Endodermal cell (in vitro differentiated cells): ENCODE measurements around the gene IL21R. TPM values are rescaled to one million over a fixed set of nuclear protein-coding genes. Genes with fewer than 3 reads are reported as not detected.

Experiments
- DNase-seq: peaks from one replicate; pipeline ENCODE4 v3.0.0-alpha.2; 2017
- H3K27ac ChIP-seq: 2 replicates; pipeline ENCODE4 v1.5.1; 2013; ENCODE audit warnings: mild to moderate bottlenecking, low read depth, low read length, moderate library complexity
- H3K27me3 ChIP-seq: 2 replicates; pipeline ENCODE4 v1.6.1; 2013; ENCODE audit warnings: mild to moderate bottlenecking, low read length, moderate library complexity; ENCODE audit not compliant: insufficient read depth, control insufficient read depth, poor library complexity, severe bottlenecking
- H3K36me3 ChIP-seq: 2 replicates; pipeline ENCODE4 v1.7.0; 2013; ENCODE audit warnings: mild to moderate bottlenecking, low read length, moderate library complexity; ENCODE audit not compliant: control insufficient read depth, insufficient read depth
- H3K4me1 ChIP-seq: one replicate; pipeline ENCODE4 v1.7.0; 2013; ENCODE audit warnings: low read length; ENCODE audit not compliant: control insufficient read depth, insufficient read depth
- H3K4me3 ChIP-seq: 2 replicates; pipeline ENCODE4 v1.5.1; 2013; ENCODE audit warnings: mild to moderate bottlenecking, low read length, moderate library complexity
- H3K9ac ChIP-seq: 2 replicates; pipeline ENCODE4 v1.6.1; 2013; ENCODE audit warnings: mild to moderate bottlenecking, low read length, moderate library complexity; ENCODE audit not compliant: poor library complexity, severe bottlenecking; ENCODE audit errors: extremely low read depth
- H3K9me3 ChIP-seq: 2 replicates; pipeline ENCODE4 v1.6.1; 2013; ENCODE audit warnings: mild to moderate bottlenecking, low read length, moderate library complexity; ENCODE audit not compliant: control insufficient read depth
- H3K27ac Mint-ChIP-seq: 2 replicates; pipeline ENCODE4 v1.8.0; 2020; ENCODE audit warnings: mixed read lengths
- H3K27me3 Mint-ChIP-seq: 2 replicates; pipeline ENCODE4 v1.8.0; 2021; ENCODE audit warnings: mild to moderate bottlenecking, mixed read lengths; ENCODE audit not compliant: insufficient read depth
- H3K36me3 Mint-ChIP-seq: 2 replicates; pipeline ENCODE4 v1.8.0; 2020; ENCODE audit warnings: low read depth, mixed read lengths
- H3K4me1 Mint-ChIP-seq: 2 replicates; pipeline ENCODE4 v1.8.0; 2020; ENCODE audit warnings: mixed read lengths
- H3K4me3 Mint-ChIP-seq: 2 replicates; pipeline ENCODE4 v1.8.0; 2020; ENCODE audit warnings: mild to moderate bottlenecking, moderate library complexity, mixed read lengths
- H3K9me3 Mint-ChIP-seq: 2 replicates; pipeline ENCODE4 v1.8.0; 2020; ENCODE audit warnings: mild to moderate bottlenecking, mixed read lengths
- WGBS, 2 experiments: methylation state at CpG; one replicate each; pipeline versions ENCODE4 v1.1.5 to v1.1.7; 2013; ENCODE audit warnings: missing lambda C conversion rate in 2 of 2, mixed read lengths in 1 of 2; ENCODE audit not compliant: insufficient coverage in 1 of 2, insufficient read length in 1 of 2; 5-methylcytosine and 5-hydroxymethylcytosine counted together
- total RNA-seq, 2 donors: library from RNA; stranded (reverse); fragmentation: NEBNext Ultra II Directional in 1 of 2; extraction: Animal tissue kit (Norgen Biotek cat#: 25700) in 1 of 2; gene quantifications; 2 replicates in 1 of 2; 3 replicates in 1 of 2; pipeline ENCODE4 v1.2.1, GENCODE V29; 2021
- TF ChIP-seq, protein P1 (sequence below): fragments of 200-600 bp; sonication (generic); conservative IDR thresholded peaks from 2 replicates; pipeline ENCODE4 v1.5.0; 2021; ENCODE audit warnings: antibody characterized with exemption, mild to moderate bottlenecking

The IL21R gene
- total RNA-seq, 2 donors from 2014 or later: 0.18 TPM; not detected in 1

DNA sequence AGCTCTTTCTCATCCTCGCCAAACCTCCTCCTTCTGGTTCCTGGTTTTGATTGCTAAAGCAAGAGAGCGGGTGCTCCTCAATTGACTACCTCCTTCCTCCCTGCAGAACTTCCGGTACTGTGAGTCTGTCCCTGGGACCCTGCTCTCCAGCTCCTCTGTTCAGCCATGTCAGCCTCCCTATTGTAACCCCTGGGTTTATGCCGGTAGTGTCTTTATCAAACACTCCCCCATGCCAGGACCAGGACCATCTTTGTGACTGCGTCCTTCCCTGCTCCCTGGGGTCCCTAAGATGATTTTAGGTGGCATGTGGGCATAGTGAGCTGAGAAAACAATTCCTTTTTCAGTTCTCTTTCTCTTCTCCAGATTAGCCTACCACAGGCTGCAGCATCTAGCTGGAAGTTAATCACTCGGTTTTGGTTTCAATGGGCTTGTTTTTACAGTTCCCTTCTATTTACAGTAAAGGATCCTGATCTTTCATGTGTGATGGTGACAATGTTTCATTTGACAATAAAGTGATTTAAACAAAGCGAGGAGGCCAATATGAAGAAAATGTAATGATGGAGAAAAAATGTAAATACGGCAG is 27.7 kb upstream of the IL21R start:
- Mint-ChIP-seq H3K27me3 (no peaks in the 10 kb centered on the region), H3K27ac (no peak overlapping the region), H3K36me3 (no peaks in the 10 kb centered on the region), H3K4me3 (no peak overlapping the region), H3K9me3 (no peaks in the 10 kb centered on the region), H3K4me1 (no peaks in the 10 kb centered on the region)
- H3K27ac ChIP-seq: no peak overlapping the region
- H3K9ac ChIP-seq: no peak overlapping the region
- no peaks in the 10 kb centered on the region for H3K4me1 ChIP-seq
- TF ChIP-seq, protein P1, sequence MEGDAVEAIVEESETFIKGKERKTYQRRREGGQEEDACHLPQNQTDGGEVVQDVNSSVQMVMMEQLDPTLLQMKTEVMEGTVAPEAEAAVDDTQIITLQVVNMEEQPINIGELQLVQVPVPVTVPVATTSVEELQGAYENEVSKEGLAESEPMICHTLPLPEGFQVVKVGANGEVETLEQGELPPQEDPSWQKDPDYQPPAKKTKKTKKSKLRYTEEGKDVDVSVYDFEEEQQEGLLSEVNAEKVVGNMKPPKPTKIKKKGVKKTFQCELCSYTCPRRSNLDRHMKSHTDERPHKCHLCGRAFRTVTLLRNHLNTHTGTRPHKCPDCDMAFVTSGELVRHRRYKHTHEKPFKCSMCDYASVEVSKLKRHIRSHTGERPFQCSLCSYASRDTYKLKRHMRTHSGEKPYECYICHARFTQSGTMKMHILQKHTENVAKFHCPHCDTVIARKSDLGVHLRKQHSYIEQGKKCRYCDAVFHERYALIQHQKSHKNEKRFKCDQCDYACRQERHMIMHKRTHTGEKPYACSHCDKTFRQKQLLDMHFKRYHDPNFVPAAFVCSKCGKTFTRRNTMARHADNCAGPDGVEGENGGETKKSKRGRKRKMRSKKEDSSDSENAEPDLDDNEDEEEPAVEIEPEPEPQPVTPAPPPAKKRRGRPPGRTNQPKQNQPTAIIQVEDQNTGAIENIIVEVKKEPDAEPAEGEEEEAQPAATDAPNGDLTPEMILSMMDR: no peak
- no peaks in the 10 kb centered on the region for H3K27me3 ChIP-seq
- H3K9me3 ChIP-seq: no peaks in the 10 kb centered on the region
- peak; percentile 27 for DNase-seq
- 95 to 96% methylated on average over 5 to 8 of the region's 8 CpGs for WGBS, 2 experiments
- no peak overlapping the region for H3K4me3 ChIP-seq
- H3K36me3 ChIP-seq: no peaks in the 10 kb centered on the region

DNA sequence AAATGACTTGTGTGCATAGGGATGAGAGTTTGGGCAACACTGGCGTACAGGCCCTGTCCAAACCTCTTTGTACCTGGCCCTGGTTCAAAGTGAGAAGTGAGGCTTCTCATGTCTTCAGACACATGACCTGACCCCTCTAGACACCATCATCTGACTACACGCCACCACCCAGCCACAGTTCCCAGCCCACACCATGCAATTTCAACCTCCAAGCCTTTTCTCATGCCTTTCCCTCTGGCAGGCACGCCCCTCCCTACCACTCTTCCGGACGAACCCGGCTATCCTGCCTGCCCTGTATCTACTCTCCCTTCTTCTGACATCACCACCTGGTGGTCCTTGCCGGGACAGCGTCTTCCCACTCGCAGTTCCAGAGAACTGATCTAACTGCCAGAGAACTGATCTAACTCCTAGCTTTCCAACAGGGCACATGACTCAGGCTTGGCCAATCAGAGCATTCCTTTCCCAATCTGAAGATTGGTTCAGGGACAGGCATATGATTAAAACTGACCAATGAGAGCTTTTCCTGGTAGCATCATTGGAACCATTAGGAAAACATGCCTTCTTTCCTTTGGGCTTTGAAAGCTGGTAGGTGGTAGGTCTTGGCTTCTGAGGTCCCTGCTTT is 27.1 kb upstream of the IL21R start:
- Histone ChIP-seq H3K36me3 (no peaks in the 10 kb centered on the region), H3K27ac (no peak overlapping the region), H3K4me1 (no peaks in the 10 kb centered on the region), H3K9ac (no peak overlapping the region), H3K4me3 (no peak overlapping the region), H3K27me3 (no peaks in the 10 kb centered on the region), H3K9me3 (no peaks in the 10 kb centered on the region)
- no peak overlapping the region for H3K4me3 Mint-ChIP-seq
- no peaks in the 10 kb centered on the region for H3K36me3 Mint-ChIP-seq
- H3K9me3 Mint-ChIP-seq: no peaks in the 10 kb centered on the region
- DNase-seq: peak; percentile 99
- no peak overlapping the region for H3K27ac Mint-ChIP-seq
- no peaks in the 10 kb centered on the region for H3K27me3 Mint-ChIP-seq
- TF ChIP-seq, protein P1: peak; percentile 89
- H3K4me1 Mint-ChIP-seq: no peaks in the 10 kb centered on the region
- 15 to 31% methylated on average over 8 to 9 of the region's 9 CpGs for WGBS, 2 experiments

DNA sequence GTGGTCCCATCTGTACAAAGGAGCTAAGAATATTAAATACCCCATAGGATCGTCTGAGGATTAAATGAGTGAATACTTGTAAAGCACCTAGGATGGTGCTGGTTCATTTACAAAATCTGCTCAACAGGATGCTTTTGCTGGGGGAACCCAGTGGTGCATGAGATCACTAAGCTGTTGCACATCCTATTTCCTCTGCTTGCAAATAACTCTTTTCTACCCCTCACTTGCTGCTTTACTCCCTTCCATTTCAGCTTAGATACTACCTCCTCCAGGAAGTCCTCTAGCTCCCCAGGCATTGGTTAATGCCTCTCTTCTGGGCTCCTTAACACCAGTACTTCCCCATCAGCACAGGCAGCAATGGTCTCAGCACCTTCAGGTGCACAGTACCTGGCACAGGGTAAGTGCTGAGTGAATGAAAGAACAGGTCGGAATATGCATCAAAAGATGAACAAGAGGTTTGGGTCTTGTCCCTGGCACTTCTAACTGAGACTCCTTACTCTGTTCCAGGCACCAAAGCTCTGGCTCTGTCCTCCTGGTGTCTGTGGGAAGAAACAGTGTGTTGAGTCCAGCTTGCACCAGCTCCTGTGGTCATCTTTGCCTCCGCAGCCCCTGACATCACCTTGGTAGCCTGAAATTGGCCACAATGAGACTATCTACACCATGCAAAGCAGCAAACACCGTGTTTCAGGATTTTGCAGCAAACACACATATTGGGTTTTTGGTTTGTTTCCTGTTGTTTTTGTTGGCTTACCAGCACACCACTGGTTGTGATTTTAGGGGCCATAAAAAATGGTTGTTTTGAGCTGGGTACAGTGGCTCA is 24.1 kb upstream of the IL21R start:
- TF ChIP-seq, protein P1: no peak
- Mint-ChIP-seq H3K4me3 (no peak overlapping the region), H3K27me3 (no peaks in the 10 kb centered on the region), H3K9me3 (peaks cover 2% of the 10 kb centered on the region), H3K36me3 (no peaks in the 10 kb centered on the region), H3K4me1 (no peaks in the 10 kb centered on the region), H3K27ac (no peak overlapping the region)
- 62 to 67% methylated on average over 3 to 4 of the region's 4 CpGs for WGBS, 2 experiments
- H3K4me1 ChIP-seq: no peaks in the 10 kb centered on the region
- no peaks in the 10 kb centered on the region for H3K27me3 ChIP-seq
- no peak overlapping the region for H3K4me3 ChIP-seq
- peak; percentile 24 for DNase-seq
- H3K36me3 ChIP-seq: no peaks in the 10 kb centered on the region
- no peak overlapping the region for H3K9ac ChIP-seq
- H3K9me3 ChIP-seq: no peaks in the 10 kb centered on the region
- no peak overlapping the region for H3K27ac ChIP-seq
